Measurements from ENCODE around the gene GPANK1. TPM values are rescaled to one million over a fixed set of nuclear protein-coding genes. Genes with fewer than 3 reads are reported as not detected.

Gene GPANK1
- total and polyA plus RNA-seq, 2 of the 13 experiments (the other 11 are each of a cell fraction or from before 2014, with no cell fraction given) = 15.4 to 22.8 TPM

DNA sequence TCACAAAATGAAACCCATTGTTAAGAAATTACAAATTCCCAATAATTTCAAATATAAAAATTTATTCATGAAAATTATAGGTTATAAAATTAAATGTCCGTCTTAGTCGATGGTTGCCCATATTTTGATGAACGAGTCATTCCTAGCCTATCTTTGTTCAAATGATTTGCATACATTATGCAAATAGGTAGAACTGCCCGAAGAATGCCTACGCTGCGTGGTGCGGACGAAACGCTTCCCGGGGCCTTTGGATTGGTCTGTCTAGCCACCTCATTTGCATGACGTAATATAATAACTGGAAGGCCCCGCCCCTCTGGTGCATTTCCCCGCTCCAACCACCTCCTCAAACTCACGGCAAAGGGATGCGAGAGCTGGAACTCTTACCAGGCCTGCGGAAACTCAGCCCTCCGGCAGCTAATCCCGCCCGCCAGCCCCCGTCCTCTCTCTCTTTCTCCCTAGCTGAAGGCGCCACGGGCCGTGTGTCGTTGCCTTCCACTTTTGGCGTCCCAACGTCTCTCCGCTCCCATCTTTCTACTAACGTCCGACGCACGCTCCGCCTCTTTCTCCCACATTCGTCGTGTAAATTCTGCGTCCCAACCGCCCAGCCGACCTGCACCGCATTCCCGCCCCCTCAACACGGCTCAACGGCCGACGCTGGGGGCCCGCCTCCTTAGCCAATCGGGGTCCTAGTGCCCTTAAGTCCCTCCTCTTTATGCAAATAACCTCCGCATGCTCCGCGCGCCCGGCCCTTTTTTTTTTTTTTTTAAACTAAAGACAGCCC lies 44.8 kb downstream of the GPANK1 start (continued):
- TF ChIP-seq FOXA3 (CRISPR knock-in tag; IDR thresholded peaks at IDR 0.05) (peak; percentile 45), ZNF772 (CRISPR knock-in tag; IDR thresholded peaks at IDR 0.05) (peak; percentile 98), ZNF430 (CRISPR knock-in tag; IDR thresholded peaks at IDR 0.05) (no peak; the same call in 1 of the 2 replicates), ZIK1 (CRISPR knock-in tag; IDR thresholded peaks at IDR 0.05; ENCODE audit: borderline replicate concordance, low read depth) (peak; percentile 69; the same call in 1 of the 2 replicates), TCF7L2 (IDR thresholded peaks at IDR 0.05; ENCODE audit: low read depth, low read length) (no peak), NFYB (CRISPR knock-in tag; IDR thresholded peaks at IDR 0.05) (peak; percentile 79), HNRNPLL (IDR thresholded peaks at IDR 0.05; ENCODE audit: low read depth, low read length, poor library complexity, severe bottlenecking) (peak; percentile 99), POLR2AphosphoS2 (IDR thresholded peaks at IDR 0.05; ENCODE audit: low read depth, low read length) (peak; percentile 62; the same call in 1 of the 2 replicates), PAF1 (CRISPR knock-in tag; IDR thresholded peaks at IDR 0.05) (no peak), ZNF235 (CRISPR knock-in tag; IDR thresholded peaks at IDR 0.05; ENCODE audit: borderline replicate concordance) (peak; percentile 26), MTF2 (CRISPR knock-in tag; IDR thresholded peaks at IDR 0.05; ENCODE audit: borderline replicate concordance) (no peak)
- TF ChIP-seq, protein P1, sequence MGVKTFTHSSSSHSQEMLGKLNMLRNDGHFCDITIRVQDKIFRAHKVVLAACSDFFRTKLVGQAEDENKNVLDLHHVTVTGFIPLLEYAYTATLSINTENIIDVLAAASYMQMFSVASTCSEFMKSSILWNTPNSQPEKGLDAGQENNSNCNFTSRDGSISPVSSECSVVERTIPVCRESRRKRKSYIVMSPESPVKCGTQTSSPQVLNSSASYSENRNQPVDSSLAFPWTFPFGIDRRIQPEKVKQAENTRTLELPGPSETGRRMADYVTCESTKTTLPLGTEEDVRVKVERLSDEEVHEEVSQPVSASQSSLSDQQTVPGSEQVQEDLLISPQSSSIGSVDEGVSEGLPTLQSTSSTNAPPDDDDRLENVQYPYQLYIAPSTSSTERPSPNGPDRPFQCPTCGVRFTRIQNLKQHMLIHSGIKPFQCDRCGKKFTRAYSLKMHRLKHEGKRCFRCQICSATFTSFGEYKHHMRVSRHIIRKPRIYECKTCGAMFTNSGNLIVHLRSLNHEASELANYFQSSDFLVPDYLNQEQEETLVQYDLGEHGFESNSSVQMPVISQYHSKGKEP (CRISPR knock-in tag; IDR thresholded peaks at IDR 0.05) = peak; percentile 43; the same call in 1 of the 2 replicates
- TF ChIP-seq, protein P2, sequence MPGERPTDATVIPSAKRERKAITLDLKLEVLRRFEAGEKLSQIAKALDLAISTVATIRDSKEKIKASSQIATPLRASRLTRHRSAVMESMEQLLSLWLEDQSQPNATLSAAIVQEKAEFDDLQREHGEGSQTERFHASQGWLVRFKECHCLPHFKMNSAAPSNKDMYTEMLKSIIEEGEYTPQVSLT (CRISPR knock-in tag; IDR thresholded peaks at IDR 0.05; ENCODE audit: borderline replicate concordance, low read depth) = no peak
- TF ChIP-seq, protein P3, sequence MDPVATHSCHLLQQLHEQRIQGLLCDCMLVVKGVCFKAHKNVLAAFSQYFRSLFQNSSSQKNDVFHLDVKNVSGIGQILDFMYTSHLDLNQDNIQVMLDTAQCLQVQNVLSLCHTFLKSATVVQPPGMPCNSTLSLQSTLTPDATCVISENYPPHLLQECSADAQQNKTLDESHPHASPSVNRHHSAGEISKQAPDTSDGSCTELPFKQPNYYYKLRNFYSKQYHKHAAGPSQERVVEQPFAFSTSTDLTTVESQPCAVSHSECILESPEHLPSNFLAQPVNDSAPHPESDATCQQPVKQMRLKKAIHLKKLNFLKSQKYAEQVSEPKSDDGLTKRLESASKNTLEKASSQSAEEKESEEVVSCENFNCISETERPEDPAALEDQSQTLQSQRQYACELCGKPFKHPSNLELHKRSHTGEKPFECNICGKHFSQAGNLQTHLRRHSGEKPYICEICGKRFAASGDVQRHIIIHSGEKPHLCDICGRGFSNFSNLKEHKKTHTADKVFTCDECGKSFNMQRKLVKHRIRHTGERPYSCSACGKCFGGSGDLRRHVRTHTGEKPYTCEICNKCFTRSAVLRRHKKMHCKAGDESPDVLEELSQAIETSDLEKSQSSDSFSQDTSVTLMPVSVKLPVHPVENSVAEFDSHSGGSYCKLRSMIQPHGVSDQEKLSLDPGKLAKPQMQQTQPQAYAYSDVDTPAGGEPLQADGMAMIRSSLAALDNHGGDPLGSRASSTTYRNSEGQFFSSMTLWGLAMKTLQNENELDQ (CRISPR knock-in tag; IDR thresholded peaks at IDR 0.05; ENCODE audit: borderline replicate concordance) = no peak
- TF ChIP-seq, protein P4, sequence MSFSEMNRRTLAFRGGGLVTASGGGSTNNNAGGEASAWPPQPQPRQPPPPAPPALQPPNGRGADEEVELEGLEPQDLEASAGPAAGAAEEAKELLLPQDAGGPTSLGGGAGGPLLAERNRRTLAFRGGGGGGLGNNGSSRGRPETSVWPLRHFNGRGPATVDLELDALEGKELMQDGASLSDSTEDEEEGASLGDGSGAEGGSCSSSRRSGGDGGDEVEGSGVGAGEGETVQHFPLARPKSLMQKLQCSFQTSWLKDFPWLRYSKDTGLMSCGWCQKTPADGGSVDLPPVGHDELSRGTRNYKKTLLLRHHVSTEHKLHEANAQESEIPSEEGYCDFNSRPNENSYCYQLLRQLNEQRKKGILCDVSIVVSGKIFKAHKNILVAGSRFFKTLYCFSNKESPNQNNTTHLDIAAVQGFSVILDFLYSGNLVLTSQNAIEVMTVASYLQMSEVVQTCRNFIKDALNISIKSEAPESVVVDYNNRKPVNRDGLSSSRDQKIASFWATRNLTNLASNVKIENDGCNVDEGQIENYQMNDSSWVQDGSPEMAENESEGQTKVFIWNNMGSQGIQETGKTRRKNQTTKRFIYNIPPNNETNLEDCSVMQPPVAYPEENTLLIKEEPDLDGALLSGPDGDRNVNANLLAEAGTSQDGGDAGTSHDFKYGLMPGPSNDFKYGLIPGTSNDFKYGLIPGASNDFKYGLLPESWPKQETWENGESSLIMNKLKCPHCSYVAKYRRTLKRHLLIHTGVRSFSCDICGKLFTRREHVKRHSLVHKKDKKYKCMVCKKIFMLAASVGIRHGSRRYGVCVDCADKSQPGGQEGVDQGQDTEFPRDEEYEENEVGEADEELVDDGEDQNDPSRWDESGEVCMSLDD (CRISPR knock-in tag; IDR thresholded peaks at IDR 0.05; ENCODE audit: borderline replicate concordance) = no peak
- TF ChIP-seq, protein P5, sequence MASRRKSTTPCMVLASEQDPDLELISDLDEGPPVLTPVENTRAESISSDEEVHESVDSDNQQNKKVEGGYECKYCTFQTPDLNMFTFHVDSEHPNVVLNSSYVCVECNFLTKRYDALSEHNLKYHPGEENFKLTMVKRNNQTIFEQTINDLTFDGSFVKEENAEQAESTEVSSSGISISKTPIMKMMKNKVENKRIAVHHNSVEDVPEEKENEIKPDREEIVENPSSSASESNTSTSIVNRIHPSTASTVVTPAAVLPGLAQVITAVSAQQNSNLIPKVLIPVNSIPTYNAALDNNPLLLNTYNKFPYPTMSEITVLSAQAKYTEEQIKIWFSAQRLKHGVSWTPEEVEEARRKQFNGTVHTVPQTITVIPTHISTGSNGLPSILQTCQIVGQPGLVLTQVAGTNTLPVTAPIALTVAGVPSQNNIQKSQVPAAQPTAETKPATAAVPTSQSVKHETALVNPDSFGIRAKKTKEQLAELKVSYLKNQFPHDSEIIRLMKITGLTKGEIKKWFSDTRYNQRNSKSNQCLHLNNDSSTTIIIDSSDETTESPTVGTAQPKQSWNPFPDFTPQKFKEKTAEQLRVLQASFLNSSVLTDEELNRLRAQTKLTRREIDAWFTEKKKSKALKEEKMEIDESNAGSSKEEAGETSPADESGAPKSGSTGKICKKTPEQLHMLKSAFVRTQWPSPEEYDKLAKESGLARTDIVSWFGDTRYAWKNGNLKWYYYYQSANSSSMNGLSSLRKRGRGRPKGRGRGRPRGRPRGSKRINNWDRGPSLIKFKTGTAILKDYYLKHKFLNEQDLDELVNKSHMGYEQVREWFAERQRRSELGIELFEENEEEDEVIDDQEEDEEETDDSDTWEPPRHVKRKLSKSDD (CRISPR knock-in tag; IDR thresholded peaks at IDR 0.05; ENCODE audit: low read depth) = peak; percentile 93
- TF ChIP-seq, protein P6, sequence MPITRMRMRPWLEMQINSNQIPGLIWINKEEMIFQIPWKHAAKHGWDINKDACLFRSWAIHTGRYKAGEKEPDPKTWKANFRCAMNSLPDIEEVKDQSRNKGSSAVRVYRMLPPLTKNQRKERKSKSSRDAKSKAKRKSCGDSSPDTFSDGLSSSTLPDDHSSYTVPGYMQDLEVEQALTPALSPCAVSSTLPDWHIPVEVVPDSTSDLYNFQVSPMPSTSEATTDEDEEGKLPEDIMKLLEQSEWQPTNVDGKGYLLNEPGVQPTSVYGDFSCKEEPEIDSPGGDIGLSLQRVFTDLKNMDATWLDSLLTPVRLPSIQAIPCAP (CRISPR knock-in tag; IDR thresholded peaks at IDR 0.05; ENCODE audit: low read depth) = no peak

Data from HepG2 (cell line).